Naive thymus-derived CD4-positive, alpha-beta T cell (primary cell): ENCODE results near the gene ERRFI1. TPM values are rescaled to one million over a fixed set of nuclear protein-coding genes. Genes with fewer than 3 reads are reported as not detected.
A peak's percentile ranks its signal among the peaks of the same experiment; 100 is the strongest.

ENCODE experiments used
- ATAC-seq: fragments of 150-1000 bp; cut with Tn5 transposase; 2 replicates; pipeline ENCODE4 v1.10.0; 2021; ENCODE audit warnings: mild to moderate bottlenecking, moderate library complexity
- CTCF ChIA-PET: fragments of 350-600 bp; sonication (Branson Sonifier 250); formaldehyde crosslinking; loops from one replicate; lab custom pipeline; 2021; ENCODE audit warnings: antibody characterized with exemption; lab: Charles Lee
- POLR2A ChIA-PET: fragments of 350-600 bp; sonication (Branson Sonifier 250); formaldehyde crosslinking; loops from one replicate; lab custom pipeline; 2021; ENCODE audit warnings: antibody characterized with exemption, inconsistent platforms; lab: Charles Lee
- DNase-seq, 9 donors: peaks; one replicate each; pipeline versions ENCODE4 v3.0.0 to v3.0.0-alpha.2; 2020 to 2022; ENCODE audit warnings: mixed read lengths in 1 of 9
- H3K27ac ChIP-seq: one replicate; pipeline ENCODE4 v1.7.0; 2013; ENCODE audit warnings: mild to moderate bottlenecking, low read depth, low read length, moderate library complexity
- H3K27me3 ChIP-seq, 2 donors: one replicate each; pipeline ENCODE4 v1.7.0; 2013; ENCODE audit warnings: low read length in 2 of 2, mild to moderate bottlenecking in 2 of 2, moderate library complexity in 2 of 2; ENCODE audit not compliant: control insufficient read depth in 2 of 2, insufficient read depth in 2 of 2
- H3K36me3 ChIP-seq, 3 experiments: 1 replicate in 2 of 3; 2 replicates in 1 of 3; pipeline ENCODE4 v1.7.0; 2013; ENCODE audit warnings: low read length in 3 of 3, mild to moderate bottlenecking in 3 of 3, moderate library complexity in 1 of 3; ENCODE audit not compliant: insufficient read depth in 3 of 3, control insufficient read depth in 2 of 3
- H3K4me1 ChIP-seq, 2 donors: one replicate each; pipeline ENCODE4 v1.7.0; 2013; ENCODE audit warnings: low read length in 2 of 2, mild to moderate bottlenecking in 2 of 2, moderate library complexity in 1 of 2; ENCODE audit not compliant: control insufficient read depth in 2 of 2, insufficient read depth in 2 of 2
- H3K4me3 ChIP-seq: 2 replicates; pipeline ENCODE4 v1.7.0; 2013; ENCODE audit warnings: mild to moderate bottlenecking, low read length
- H3K9me3 ChIP-seq, 3 experiments: 1 replicate in 2 of 3; 2 replicates in 1 of 3; pipeline ENCODE4 v1.7.0; 2013; ENCODE audit warnings: low read length in 3 of 3; ENCODE audit not compliant: control insufficient read depth in 2 of 3
- H3K27ac Mint-ChIP-seq, 9 donors: one replicate each; pipeline ENCODE4 v1.8.0; 2020 to 2022; ENCODE audit warnings: mixed read lengths in 9 of 9, mild to moderate bottlenecking in 8 of 9, moderate library complexity in 5 of 9, inconsistent platforms in 2 of 9
- H3K27me3 Mint-ChIP-seq, 5 donors: one replicate each; pipeline ENCODE4 v1.8.0; 2021 to 2022; ENCODE audit warnings: mixed read lengths in 5 of 5, mild to moderate bottlenecking in 1 of 5
- H3K36me3 Mint-ChIP-seq, 5 donors: one replicate each; pipeline ENCODE4 v1.8.0; 2020 to 2022; ENCODE audit warnings: mixed read lengths in 5 of 5, mild to moderate bottlenecking in 3 of 5, inconsistent platforms in 1 of 5
- H3K4me1 Mint-ChIP-seq, 7 donors: one replicate each; pipeline ENCODE4 v1.8.0; 2020 to 2022; ENCODE audit warnings: mixed read lengths in 7 of 7, mild to moderate bottlenecking in 3 of 7, inconsistent platforms in 1 of 7
- H3K4me3 Mint-ChIP-seq, 10 donors: one replicate each; pipeline ENCODE4 v1.8.0; 2020 to 2022; ENCODE audit warnings: mild to moderate bottlenecking in 10 of 10, mixed read lengths in 10 of 10, moderate library complexity in 6 of 10, inconsistent platforms in 2 of 10
- H3K9me3 Mint-ChIP-seq, 11 donors: one replicate each; pipeline ENCODE4 v1.8.0; 2020 to 2022; ENCODE audit warnings: mixed read lengths in 11 of 11, mild to moderate bottlenecking in 4 of 11, inconsistent platforms in 1 of 11, moderate library complexity in 1 of 11
- intact Hi-C, 2 donors: fragments of 100-400 bp; cut with micrococcal nuclease; formaldehyde crosslinking; loops; one replicate each; pipeline ENCODE4 v1.15.1; 2023
- polyA plus RNA-seq, 2 donors: library from polyadenylated mRNA; unstranded; fragments of 300-500 nt; fragmentation: Illumina TruSeq; gene quantifications; one replicate each; pipeline ENCODE4 v1.2.3, GENCODE V29; 2021
- total RNA-seq, 6 experiments: library from RNA in 5 of 6; stranded (reverse) in 5 of 6; gene quantifications; 1 replicate in 5 of 6; 2 replicates in 1 of 6; pipeline ENCODE4 v1.2.3 and lab custom pipeline; 2021 to 2026

Gene ERRFI1
- total and polyA plus RNA-seq, 7 experiments from 2014 or later: 0.18 to 1.7 (median 0.84) TPM

GRCh38 chr1:8004803-8005573 is 21.1 kb downstream of the ERRFI1 start:
- Mint-ChIP-seq H3K4me3 (no peak overlapping the region), H3K27ac (no peak overlapping the region), H3K9me3 (no peaks in the 10 kb centered on the region), H3K27me3 (no peaks in the 10 kb centered on the region), H3K4me1 (no peaks in the 10 kb centered on the region), H3K36me3 (peaks cover 0 to 23% (median 11%) of the 10 kb centered on the region in 5 donors)
- no peaks in the 10 kb centered on the region for H3K4me1 ChIP-seq
- peaks cover 0 to 8% (median 0%) of the 10 kb centered on the region in 3 experiments for H3K36me3 ChIP-seq
- CTCF ChIA-PET: no interaction called here
- no peaks in the 10 kb centered on the region for H3K27me3 ChIP-seq
- DNase-seq (no peak), ATAC-seq (peak; percentile 72)
- no peaks in the 10 kb centered on the region for H3K9me3 ChIP-seq
- intact Hi-C loops: no loop called here
- POLR2A ChIA-PET: no interaction called here
- no peak overlapping the region for H3K4me3 ChIP-seq
- H3K27ac ChIP-seq: no peak overlapping the region

- Histone ChIP-seq H3K27ac (no peak overlapping the region), H3K27me3 (no peaks in the 10 kb centered on the region), H3K36me3 (peaks cover 0 to 8% (median 0%) of the 10 kb centered on the region in 3 experiments), H3K9me3 (no peaks in the 10 kb centered on the region), H3K4me3 (no peak overlapping the region), H3K4me1 (no peaks in the 10 kb centered on the region)
- H3K27me3 Mint-ChIP-seq: no peaks in the 10 kb centered on the region
- POLR2A ChIA-PET: no interaction called here
- DNase-seq (no peak), ATAC-seq (no peak)
- no peak overlapping the region for H3K27ac Mint-ChIP-seq
- no peak overlapping the region for H3K4me3 Mint-ChIP-seq
- CTCF ChIA-PET: no interaction called here
- H3K9me3 Mint-ChIP-seq: no peaks in the 10 kb centered on the region
- intact Hi-C loops: no loop called here
- H3K36me3 Mint-ChIP-seq: peaks cover 0 to 23% (median 11%) of the 10 kb centered on the region in 5 donors
- H3K4me1 Mint-ChIP-seq: no peaks in the 10 kb centered on the region
Measured at GRCh38 chr1:8004113-8004802, 21.9 kb downstream of the ERRFI1 start.

- Histone ChIP-seq H3K36me3 (peaks cover 0 to 8% (median 0%) of the 10 kb centered on the region in 3 experiments), H3K9me3 (no peaks in the 10 kb centered on the region), H3K4me3 (no peak overlapping the region), H3K27me3 (no peaks in the 10 kb centered on the region), H3K27ac (no peak overlapping the region), H3K4me1 (no peaks in the 10 kb centered on the region)
- DNase-seq: no peak
- CTCF ChIA-PET: no interaction called here
- Mint-ChIP-seq H3K9me3 (no peaks in the 10 kb centered on the region), H3K4me1 (no peaks in the 10 kb centered on the region), H3K36me3 (peaks cover 0 to 23% (median 11%) of the 10 kb centered on the region in 5 donors), H3K4me3 (no peak overlapping the region), H3K27ac (no peak overlapping the region), H3K27me3 (no peaks in the 10 kb centered on the region)
- POLR2A ChIA-PET: no interaction called here
- intact Hi-C loops: no loop called here
- no peak for ATAC-seq
Measured at GRCh38 chr1:8003438-8004112, 22.5 kb downstream of the ERRFI1 start.

GRCh38 chr1:8002921-8003320 is 23.2 kb downstream of the ERRFI1 start:
- ChIA-PET CTCF (no interaction called here), POLR2A (no interaction called here)
- peaks cover 0 to 24% (median 11%) of the 10 kb centered on the region in 5 donors for H3K36me3 Mint-ChIP-seq
- no peaks in the 10 kb centered on the region for H3K4me1 ChIP-seq
- no peak overlapping the region for H3K4me3 Mint-ChIP-seq
- no peaks in the 10 kb centered on the region for H3K27me3 ChIP-seq
- no peak overlapping the region for H3K27ac ChIP-seq
- H3K4me3 ChIP-seq: no peak overlapping the region
- no peaks in the 10 kb centered on the region for H3K27me3 Mint-ChIP-seq
- H3K27ac Mint-ChIP-seq: no peak overlapping the region
- H3K9me3 Mint-ChIP-seq: no peaks in the 10 kb centered on the region
- DNase-seq: no peak
- peaks cover 0 to 8% (median 0%) of the 10 kb centered on the region in 3 experiments for H3K36me3 ChIP-seq
- intact Hi-C loops: no loop called here
- no peaks in the 10 kb centered on the region for H3K9me3 ChIP-seq
- no peaks in the 10 kb centered on the region for H3K4me1 Mint-ChIP-seq
- no peak for ATAC-seq

- no peak overlapping the region for H3K27ac ChIP-seq
- Mint-ChIP-seq H3K4me3 (no peak overlapping the region), H3K9me3 (no peaks in the 10 kb centered on the region), H3K27me3 (no peaks in the 10 kb centered on the region), H3K4me1 (no peaks in the 10 kb centered on the region), H3K27ac (no peak overlapping the region), H3K36me3 (peaks cover 0 to 27% (median 11%) of the 10 kb centered on the region in 5 donors)
- CTCF ChIA-PET: no interaction called here
- no peaks in the 10 kb centered on the region for H3K4me1 ChIP-seq
- peaks cover 0 to 8% (median 0%) of the 10 kb centered on the region in 3 experiments for H3K36me3 ChIP-seq
- H3K27me3 ChIP-seq: no peaks in the 10 kb centered on the region
- intact Hi-C loops: no loop called here
- H3K9me3 ChIP-seq: no peaks in the 10 kb centered on the region
- DNase-seq (no peak), ATAC-seq (no peak)
- POLR2A ChIA-PET: no interaction called here
- H3K4me3 ChIP-seq: no peak overlapping the region
Measured at GRCh38 chr1:8002329-8002910, 23.7 kb downstream of the ERRFI1 start.

- Mint-ChIP-seq H3K4me3 (no peak overlapping the region), H3K27me3 (no peaks in the 10 kb centered on the region), H3K4me1 (peaks cover 0 to 2% (median 0%) of the 10 kb centered on the region in 7 donors), H3K36me3 (peaks cover 0 to 24% (median 6%) of the 10 kb centered on the region in 5 donors), H3K27ac (no peak overlapping the region), H3K9me3 (no peaks in the 10 kb centered on the region)
- Histone ChIP-seq H3K27me3 (no peaks in the 10 kb centered on the region), H3K9me3 (no peaks in the 10 kb centered on the region), H3K36me3 (peaks cover 0 to 4% (median 0%) of the 10 kb centered on the region in 3 experiments), H3K4me3 (no peak overlapping the region), H3K27ac (no peak overlapping the region), H3K4me1 (no peaks in the 10 kb centered on the region)
- ATAC-seq (no peak), DNase-seq (no peak)
- ChIA-PET POLR2A (no interaction called here), CTCF (no interaction called here)
- intact Hi-C loops: no loop called here
Measured at GRCh38 chr1:7995437-7995836, 30.7 kb downstream of the ERRFI1 start.
